Measurements from ENCODE around the gene PHKG2.

The PHKG2 gene

GRCh38 chr16:30780549-30780948 lies 32.3 kb downstream of the PHKG2 start:
- no peak overlapping the region for H2AFZ ChIP-seq (ENCODE audit: low read depth, low read length, severe bottlenecking)
- no peak overlapping the region for H3K4me3 ChIP-seq (ENCODE audit: insufficient read depth, low read length, poor library complexity, severe bottlenecking)
- TF ChIP-seq CTCF (IDR thresholded peaks at IDR 0.05; ENCODE audit: insufficient read depth, low read length, poor library complexity, severe bottlenecking) (no peak), EZH2phosphoT487 (conservative IDR thresholded peaks at IDR 0.05; ENCODE audit: low read length) (no peak)
- H3K9me3 ChIP-seq (ENCODE audit: insufficient read depth, low read length): no peaks in the 10 kb centered on the region
- H3K79me2 ChIP-seq (ENCODE audit: insufficient read depth, low read length): no peaks in the 10 kb centered on the region
- H3K9ac ChIP-seq (ENCODE audit: low read length): no peak overlapping the region
- no peaks in the 10 kb centered on the region for H3K27me3 ChIP-seq (ENCODE audit: low read length)
- no peaks in the 10 kb centered on the region for H4K20me1 ChIP-seq (ENCODE audit: low read depth, low read length)
- H3K9me2 ChIP-seq (replicated peaks; ENCODE audit: insufficient read depth, low read length): no peaks in the 10 kb centered on the region
- no peak overlapping the region for H3K27ac ChIP-seq (ENCODE audit: low read depth, low read length)
- H3K4me2 ChIP-seq (ENCODE audit: low read depth, low read length, poor library complexity, severe bottlenecking): no peak overlapping the region
- no peaks in the 10 kb centered on the region for H3F3A ChIP-seq (ENCODE audit: insufficient read depth)
- H3K36me3 ChIP-seq (ENCODE audit: low read length): no peaks in the 10 kb centered on the region

GRCh38 chr16:30782486-30783279 lies 34.5 kb downstream of the PHKG2 start:
- no peak overlapping the region for H3K27ac ChIP-seq (ENCODE audit: low read depth, low read length)
- H3K36me3 ChIP-seq (ENCODE audit: low read length): no peaks in the 10 kb centered on the region
- H2AFZ ChIP-seq (ENCODE audit: low read depth, low read length, severe bottlenecking): no peak overlapping the region
- H3K79me2 ChIP-seq (ENCODE audit: insufficient read depth, low read length): no peaks in the 10 kb centered on the region
- H3K4me3 ChIP-seq (ENCODE audit: insufficient read depth, low read length, poor library complexity, severe bottlenecking): no peak overlapping the region
- H4K20me1 ChIP-seq (ENCODE audit: low read depth, low read length): no peaks in the 10 kb centered on the region
- no peaks in the 10 kb centered on the region for H3K27me3 ChIP-seq (ENCODE audit: low read length)
- H3F3A ChIP-seq (ENCODE audit: insufficient read depth): no peaks in the 10 kb centered on the region
- no peaks in the 10 kb centered on the region for H3K9me3 ChIP-seq (ENCODE audit: insufficient read depth, low read length)
- H3K4me2 ChIP-seq (ENCODE audit: low read depth, low read length, poor library complexity, severe bottlenecking): no peak overlapping the region
- TF ChIP-seq CTCF (IDR thresholded peaks at IDR 0.05; ENCODE audit: insufficient read depth, low read length, poor library complexity, severe bottlenecking) (no peak), EZH2phosphoT487 (conservative IDR thresholded peaks at IDR 0.05; ENCODE audit: low read length) (no peak)
- no peak overlapping the region for H3K9ac ChIP-seq (ENCODE audit: low read length)
- no peaks in the 10 kb centered on the region for H3K9me2 ChIP-seq (replicated peaks; ENCODE audit: insufficient read depth, low read length)

- no peak overlapping the region for H3K4me2 ChIP-seq (ENCODE audit: low read depth, low read length, poor library complexity, severe bottlenecking)
- H3K79me2 ChIP-seq (ENCODE audit: insufficient read depth, low read length): no peaks in the 10 kb centered on the region
- no peaks in the 10 kb centered on the region for H3K36me3 ChIP-seq (ENCODE audit: low read length)
- H3F3A ChIP-seq (ENCODE audit: insufficient read depth): no peaks in the 10 kb centered on the region
- H3K9me2 ChIP-seq (replicated peaks; ENCODE audit: insufficient read depth, low read length): no peaks in the 10 kb centered on the region
- H3K9ac ChIP-seq (ENCODE audit: low read length): no peak overlapping the region
- no peaks in the 10 kb centered on the region for H3K27me3 ChIP-seq (ENCODE audit: low read length)
- no peaks in the 10 kb centered on the region for H3K9me3 ChIP-seq (ENCODE audit: insufficient read depth, low read length)
- H2AFZ ChIP-seq (ENCODE audit: low read depth, low read length, severe bottlenecking): no peak overlapping the region
- no peaks in the 10 kb centered on the region for H4K20me1 ChIP-seq (ENCODE audit: low read depth, low read length)
- no peak overlapping the region for H3K27ac ChIP-seq (ENCODE audit: low read depth, low read length)
- no peak overlapping the region for H3K4me3 ChIP-seq (ENCODE audit: insufficient read depth, low read length, poor library complexity, severe bottlenecking)
- TF ChIP-seq EZH2phosphoT487 (conservative IDR thresholded peaks at IDR 0.05; ENCODE audit: low read length) (no peak), CTCF (IDR thresholded peaks at IDR 0.05; ENCODE audit: insufficient read depth, low read length, poor library complexity, severe bottlenecking) (no peak)
Observed at GRCh38 chr16:30783280-30784109, 35.3 kb downstream of the PHKG2 start.

Data from SU-DHL-6 (cell line).